GM12865 (cell line): ENCODE results near the gene TRAF3IP1.

ENCODE experiments used
- DNase-seq: peaks from one replicate; pipeline ENCODE4 v3.0.0; 2010; ENCODE audit warnings: low read depth
- H3K4me3 ChIP-seq: 2 replicates; pipeline ENCODE4 v1.5.1; 2011; ENCODE audit warnings: mild to moderate bottlenecking, low read depth, low read length, control low read depth
- TF ChIP-seq, protein P1 (sequence below): IDR thresholded peaks from 2 replicates; pipeline ENCODE4 v1.5.1; 2011; ENCODE audit warnings: low read length, control low read depth, low read depth, inconsistent platforms; ENCODE audit not compliant: insufficient read depth; ENCODE audit errors: missing control alignments

Gene TRAF3IP1

DNA sequence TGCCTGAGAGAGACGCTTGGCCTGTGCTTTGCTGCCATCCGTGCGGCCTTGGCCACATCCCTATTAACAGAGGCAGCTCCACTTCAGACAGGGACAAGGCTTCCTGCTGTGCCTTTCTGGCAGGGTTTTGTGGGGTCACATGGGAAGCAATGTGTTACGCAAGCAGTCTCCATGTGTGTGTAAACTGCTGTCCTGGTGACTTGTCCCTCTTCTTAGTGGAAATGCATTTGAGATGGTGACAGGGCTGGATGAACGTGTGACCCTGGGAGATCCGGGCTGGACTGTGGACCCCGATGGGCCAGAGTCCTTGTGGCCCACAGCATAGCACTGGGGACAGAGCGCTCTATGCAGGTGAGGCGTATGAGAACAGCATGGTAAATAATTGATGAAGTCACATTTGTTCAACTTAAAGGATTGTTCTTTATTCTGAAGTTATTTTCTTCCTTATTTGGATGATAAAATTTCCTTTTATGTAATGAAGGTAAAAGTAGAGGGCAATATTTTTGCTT, 129.6 kb downstream of the TRAF3IP1 start:
- DNase-seq, result no peak
- TF ChIP-seq, protein P1, sequence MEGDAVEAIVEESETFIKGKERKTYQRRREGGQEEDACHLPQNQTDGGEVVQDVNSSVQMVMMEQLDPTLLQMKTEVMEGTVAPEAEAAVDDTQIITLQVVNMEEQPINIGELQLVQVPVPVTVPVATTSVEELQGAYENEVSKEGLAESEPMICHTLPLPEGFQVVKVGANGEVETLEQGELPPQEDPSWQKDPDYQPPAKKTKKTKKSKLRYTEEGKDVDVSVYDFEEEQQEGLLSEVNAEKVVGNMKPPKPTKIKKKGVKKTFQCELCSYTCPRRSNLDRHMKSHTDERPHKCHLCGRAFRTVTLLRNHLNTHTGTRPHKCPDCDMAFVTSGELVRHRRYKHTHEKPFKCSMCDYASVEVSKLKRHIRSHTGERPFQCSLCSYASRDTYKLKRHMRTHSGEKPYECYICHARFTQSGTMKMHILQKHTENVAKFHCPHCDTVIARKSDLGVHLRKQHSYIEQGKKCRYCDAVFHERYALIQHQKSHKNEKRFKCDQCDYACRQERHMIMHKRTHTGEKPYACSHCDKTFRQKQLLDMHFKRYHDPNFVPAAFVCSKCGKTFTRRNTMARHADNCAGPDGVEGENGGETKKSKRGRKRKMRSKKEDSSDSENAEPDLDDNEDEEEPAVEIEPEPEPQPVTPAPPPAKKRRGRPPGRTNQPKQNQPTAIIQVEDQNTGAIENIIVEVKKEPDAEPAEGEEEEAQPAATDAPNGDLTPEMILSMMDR, result no peak
- H3K4me3 ChIP-seq, result no peak overlapping the region

DNA sequence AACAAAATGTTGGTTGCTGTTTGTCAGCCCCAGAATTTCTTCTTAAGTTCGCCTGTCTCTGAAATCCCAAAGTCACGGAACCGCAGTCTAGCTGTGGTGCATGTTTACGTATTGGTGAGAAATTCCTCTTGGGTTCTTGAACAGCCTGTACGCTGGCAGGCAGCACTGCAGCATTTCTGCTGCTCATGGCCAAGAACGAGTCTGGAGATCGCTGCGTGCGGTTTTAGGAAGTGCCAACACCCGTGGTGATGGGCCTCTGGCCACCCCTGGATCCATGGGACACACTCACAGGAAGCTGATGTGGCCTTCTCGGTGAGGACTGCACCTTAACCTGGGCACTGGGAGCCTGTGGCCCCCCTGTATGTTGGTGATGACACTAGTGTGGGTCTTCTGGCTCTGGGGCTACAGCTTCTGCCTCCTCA, 130.1 kb downstream of the TRAF3IP1 start:
- no peak for DNase-seq
- H3K4me3 ChIP-seq, result no peak overlapping the region
- TF ChIP-seq, protein P1, result no peak
